HG02884 (cell line): ENCODE data around the gene STXBP1.

Source experiments
- ATAC-seq: cut with Tn5 transposase; IDR thresholded peaks from one replicate; pipeline ENCODE4 v1.9.1; 2021; ENCODE audit warnings: mild to moderate bottlenecking, moderate library complexity; ENCODE audit not compliant: unreplicated experiment

STXBP1 gene

DNA sequence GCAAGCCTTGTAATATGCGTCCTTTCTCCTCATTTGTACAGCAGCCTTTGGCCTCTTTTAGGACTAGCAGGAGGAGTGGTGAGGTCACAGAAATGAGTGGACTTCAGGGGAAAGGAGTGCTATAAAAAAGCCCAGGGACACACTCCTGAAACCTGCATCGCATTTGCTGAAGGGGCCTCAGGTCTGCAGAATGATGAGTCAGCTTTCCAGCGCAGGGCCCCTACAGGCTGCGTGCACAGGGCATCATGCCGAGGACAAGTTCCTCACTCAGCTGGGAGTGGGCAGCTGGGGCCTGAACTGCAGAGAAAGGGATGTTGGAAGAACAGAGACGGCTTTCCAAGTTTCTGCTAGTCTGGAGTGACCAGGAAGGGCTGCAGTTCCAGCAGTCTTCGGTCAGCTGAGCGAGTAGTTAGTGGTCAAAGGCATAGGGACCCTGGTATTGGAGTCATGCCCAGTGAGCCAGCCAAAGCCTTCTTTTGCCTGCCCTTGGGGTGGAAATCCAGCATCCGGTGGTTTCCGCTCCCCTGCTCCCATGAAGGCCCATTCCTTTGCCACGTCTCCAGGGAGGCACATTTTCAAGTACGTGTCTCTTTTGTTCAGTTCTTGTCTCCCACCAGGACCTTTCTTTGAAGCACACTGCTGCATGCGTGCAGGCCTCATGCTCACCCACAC is 77.4 kb downstream of the STXBP1 start:
- no peak for ATAC-seq

DNA sequence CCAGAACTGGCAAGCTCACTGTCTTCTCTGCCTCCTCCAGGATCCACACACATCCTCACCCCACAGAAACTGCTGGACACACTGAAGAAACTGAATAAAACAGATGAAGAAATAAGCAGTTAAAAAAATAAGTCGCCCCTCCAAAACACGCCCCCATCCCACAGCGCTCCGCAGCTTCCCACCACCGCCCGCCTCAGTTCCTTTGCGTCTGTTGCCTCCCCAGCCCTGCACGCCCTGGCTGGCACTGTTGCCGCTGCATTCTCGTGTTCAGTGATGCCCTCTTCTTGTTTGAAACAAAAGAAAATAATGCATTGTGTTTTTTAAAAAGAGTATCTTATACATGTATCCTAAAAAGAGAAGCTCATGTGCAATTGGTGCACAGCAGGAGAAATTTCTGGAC is 78.7 kb downstream of the STXBP1 start:
- ATAC-seq = no peak

DNA sequence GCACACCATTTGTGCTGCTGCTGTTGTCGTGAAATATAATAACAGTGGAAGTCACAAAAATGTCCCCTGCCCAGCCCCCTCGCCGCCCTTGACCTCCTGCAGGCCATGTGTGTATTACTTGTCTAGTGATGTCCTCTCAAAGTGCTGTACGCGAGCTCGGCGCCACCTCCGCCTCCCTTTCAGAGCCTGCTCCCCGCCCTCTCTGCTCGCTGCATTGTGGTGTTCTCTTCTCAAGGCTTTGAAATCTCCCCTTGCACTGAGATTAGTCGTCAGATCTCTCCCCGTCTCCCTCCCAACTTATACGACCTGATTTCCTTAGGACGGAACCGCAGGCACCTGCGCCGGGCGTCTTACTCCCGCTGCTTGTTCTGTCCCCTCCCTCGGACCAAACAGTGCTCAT is 80.0 kb downstream of the STXBP1 start:
- ATAC-seq = no peak

DNA sequence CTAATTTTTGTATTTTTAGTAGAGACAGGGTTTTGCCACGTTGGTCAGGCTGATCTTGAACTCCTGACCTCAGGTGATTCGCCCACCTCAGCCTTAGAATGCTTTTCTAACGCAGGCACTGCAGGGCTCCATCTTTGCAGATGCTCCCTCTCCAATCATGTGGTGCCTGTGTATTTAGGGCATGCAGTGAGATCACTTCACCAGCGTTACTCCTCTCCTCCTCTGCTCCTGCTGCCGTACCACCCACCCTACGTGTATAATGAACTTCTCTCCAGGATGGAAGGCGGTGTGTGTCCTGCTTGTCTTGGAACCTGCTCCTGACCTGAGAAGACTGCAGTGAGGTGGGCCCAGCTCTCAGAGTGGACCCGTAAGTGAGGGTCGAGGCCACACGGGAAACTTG is 81.1 kb downstream of the STXBP1 start:
- no peak for ATAC-seq

DNA sequence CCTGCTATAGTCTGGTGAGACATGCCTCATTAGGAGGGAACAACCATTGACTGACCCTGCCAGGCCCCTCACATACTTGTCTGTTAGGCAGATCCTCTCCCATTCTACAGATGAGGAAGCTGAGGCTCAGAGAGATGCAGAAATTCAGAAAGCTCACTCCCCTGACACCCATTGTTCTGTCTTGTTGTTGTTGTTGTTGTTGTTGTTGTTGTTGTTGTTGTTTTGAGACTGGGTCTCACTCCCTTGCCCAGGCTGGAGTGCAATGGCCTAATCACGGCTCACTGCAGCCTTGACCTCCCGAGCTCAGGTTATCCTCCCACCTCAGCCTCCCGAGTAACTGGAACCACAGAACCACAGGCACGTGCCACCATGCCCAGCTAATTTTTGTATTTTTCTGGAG is 81.6 kb downstream of the STXBP1 start:
- ATAC-seq = no peak

DNA sequence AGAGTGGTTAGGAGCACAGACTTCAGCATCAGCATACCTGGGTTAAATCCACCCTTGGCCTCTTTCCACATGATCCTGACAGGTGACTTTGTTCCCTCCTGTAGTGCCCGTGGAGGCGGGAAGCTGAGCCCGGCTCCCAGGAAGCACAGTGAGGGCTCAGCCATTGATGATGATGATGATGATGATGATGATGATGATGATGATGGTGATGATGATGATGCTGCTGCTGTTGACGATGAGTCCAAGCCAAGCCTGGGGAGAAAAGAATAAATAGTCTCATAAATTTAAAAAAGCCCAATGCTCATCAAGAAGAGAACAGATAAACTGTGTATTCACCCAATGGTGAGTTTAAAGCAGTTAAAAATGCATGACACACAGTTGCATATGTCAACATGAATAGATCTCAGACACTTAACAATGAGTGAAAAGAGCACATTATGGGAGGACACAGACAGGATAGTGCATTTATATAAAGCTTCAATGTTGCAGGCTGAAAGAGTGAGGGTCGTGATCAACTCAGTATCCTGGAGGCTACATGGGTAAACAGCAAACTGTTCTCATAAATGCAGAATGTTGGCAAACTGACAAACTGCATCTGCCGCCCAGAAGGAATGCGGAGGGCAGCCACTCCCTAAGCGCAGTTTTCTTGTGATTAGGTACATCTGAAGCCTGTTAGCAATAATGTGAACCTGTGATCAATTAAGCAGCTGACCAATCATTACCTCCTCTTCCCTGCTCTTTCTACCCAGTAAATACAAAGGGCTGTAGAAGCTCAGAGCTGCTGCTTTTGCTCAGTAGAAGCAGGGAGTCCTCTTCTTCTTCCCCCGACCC is 83.0 kb downstream of the STXBP1 start:
- ATAC-seq = no peak

DNA sequence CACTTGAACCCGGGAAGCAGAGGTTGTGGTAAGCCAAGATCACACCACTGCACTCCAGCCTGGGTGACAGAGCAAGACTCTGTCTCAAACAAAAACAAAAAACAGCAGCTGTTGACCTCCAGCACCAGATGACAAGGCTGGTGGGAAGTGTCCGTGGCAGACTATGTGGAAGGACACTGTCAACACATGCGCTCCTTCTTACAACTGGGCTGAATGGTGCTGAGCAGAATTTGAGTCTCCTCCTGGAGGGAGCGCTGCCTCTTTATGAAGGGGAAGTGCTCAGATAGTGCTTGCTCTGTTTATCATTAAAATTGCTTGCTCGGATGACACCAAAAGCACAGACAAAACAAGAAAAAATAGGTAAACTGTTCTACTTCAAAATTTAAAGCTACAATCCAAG is 85.5 kb downstream of the STXBP1 start:
- no peak for ATAC-seq

DNA sequence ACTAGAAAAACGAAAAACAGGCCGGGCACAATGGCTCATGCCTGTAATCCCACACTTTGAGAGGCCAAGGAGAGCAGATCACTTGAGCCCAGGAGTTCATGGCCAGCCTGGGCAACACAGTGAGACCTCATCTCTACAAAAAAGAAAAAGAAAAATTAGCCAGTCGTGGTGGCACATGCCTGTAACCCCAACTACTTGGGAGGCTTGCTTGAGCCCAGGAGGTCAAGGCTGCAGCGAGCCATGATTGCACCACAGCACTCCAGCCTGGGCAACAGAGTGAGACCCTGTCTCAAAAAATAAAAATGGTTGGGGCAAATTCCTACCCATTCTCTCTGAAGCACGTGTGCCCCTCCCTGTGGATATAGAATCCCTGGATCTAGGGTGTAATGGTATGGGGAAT is 86.3 kb downstream of the STXBP1 start:
- ATAC-seq = no peak

DNA sequence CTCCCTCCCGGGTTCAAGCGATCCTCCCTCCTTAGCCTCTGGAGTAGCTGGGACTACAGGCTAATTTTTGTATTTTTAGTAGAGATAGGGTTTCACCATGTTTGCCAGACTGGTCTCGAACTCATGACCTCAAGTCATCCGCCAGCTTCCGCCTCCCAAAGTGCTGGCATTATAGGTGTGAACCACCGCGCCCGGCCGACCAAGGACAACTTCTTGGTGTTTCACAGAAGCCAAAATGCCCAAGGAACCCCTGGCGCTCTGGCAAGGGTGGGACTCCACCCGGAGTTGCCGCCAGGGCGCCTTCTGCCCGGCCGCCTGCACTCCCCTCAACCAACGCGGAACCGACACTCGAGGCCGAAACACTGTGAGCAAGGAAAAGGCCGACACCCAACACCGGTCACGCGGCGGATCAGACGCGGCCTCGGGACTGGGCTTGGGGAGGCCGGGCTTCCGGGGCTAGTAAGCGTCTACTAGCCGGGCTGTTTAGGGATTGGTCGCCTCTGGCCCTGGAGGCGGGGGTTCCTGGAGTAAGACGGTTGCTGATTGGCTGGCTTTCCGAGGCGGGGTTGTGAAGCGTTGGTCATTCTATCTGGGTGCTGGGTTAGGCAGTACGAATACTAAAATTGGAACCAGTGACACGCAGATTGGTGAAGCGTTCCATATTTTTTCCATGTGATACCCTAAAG is 87.1 kb downstream of the STXBP1 start:
- peak; percentile 74 for ATAC-seq

DNA sequence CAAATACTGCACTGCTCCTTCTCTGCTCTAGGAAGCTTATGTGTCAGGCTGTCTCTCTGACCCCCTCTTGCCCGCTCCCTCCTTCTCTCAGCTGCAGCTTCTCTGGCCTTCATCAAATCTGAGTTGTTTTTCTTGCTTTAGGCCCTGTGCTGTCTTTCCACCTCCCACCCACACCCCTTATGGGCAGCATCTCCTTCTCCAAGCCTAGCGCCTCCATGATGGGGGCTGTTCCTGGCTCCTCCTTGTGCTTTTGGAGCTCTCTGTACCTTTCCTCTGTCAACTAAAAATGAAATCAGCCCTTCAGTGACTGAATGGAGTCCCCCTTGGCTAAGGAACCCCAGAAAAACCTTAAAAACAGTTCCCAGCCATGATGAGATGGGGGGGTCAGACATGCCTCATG is 88.1 kb downstream of the STXBP1 start:
- no peak for ATAC-seq

DNA sequence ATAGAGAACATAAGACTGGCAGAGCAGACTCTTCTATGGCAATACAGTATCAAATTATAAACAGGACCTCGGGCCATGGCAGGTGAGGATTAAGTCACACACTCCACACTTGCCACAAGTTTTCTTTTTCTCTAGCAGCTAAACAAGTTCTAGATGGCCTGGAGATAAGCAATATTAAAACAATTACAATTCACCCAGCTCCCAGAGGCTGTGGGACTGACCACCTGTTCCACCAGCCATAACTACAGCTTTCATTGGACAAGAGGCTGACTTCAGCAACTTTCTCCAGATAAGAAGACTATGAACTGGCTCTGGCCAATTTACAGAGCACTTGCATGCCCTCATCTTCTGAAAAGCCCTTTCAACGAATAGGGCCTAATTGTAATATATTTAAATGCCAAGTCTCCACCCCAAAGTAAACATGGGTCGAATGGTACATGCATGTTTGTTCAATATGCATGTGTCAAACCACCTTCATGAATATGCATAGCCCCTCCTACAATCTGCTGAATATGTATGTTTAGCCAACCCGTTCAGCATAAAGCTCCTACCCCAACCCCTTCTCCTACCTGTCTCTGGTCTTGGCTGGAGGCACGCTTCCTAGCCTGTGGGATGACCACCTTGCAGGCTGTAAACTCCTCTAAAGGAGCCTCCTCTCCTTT is 88.6 kb downstream of the STXBP1 start:
- ATAC-seq = no peak

DNA sequence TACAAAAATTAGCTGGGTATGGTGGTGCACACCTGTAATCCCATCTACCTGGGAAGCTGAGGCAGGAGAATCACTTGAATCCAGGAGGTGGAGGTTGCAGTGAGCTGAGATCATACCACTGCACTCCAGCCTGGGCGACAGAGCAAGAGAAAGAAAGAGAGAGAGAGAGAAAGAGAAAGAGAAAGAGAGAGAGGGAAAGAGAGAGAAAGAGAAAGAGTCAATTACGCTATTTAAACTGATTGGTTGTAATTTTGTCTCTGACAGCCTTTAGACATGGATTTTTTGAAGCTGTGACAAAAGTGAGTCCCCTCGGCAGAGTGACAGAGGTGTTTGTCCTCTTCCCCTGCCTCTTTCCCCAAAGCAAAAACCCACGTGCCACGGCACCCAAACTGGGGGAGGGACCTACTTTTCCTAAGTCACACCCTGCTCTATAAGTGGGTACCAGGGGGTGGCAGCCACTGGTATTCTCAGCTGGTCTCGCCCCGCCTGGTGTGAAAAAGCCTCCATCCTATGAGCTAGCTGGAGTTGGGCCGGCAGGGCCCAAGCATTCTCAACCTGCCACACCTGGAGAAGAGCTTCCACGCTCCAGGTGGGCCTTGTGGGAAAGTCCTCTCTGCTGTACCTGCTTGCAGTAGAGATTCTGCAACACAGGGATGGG is 91.3 kb downstream of the STXBP1 start:
- ATAC-seq = no peak

DNA sequence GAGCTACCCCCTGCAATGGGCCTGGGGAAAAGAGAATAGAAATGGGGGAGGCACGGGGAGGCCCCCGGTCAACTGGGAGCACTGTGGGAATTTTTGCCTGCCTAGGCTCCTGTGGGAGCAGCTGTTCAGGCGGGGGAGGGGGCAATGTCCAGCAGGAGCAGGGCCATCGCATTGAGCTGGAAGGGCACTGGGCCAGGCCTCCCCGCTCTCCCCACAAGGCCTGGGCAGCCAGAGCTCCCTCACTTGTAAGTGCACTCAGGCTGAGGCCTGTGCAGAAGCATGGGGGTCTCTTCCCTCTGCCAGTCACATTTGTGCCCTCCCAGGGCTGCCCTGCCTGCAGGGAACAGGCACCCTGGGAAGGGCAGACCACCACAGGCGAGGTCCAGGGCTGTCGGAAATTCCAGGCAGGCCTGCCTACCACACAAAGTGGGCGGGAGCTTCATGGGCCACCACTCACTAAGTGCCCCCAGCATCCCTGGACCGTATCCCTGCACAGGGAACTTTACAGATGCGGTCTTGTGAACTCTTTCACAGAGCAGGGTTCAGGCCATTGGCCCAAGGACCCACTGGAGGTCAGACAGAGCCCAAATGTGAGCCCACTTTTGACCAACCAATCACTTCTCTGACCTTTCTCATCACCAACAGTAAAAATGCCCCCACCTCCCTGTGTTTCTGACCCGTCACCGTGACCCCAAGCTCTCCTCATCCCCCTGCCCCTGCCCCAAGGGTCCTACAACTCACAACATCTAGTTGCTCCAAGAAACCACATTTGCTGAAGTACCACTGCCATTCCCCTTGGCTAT is 93.7 kb downstream of the STXBP1 start:
- ATAC-seq = no peak

DNA sequence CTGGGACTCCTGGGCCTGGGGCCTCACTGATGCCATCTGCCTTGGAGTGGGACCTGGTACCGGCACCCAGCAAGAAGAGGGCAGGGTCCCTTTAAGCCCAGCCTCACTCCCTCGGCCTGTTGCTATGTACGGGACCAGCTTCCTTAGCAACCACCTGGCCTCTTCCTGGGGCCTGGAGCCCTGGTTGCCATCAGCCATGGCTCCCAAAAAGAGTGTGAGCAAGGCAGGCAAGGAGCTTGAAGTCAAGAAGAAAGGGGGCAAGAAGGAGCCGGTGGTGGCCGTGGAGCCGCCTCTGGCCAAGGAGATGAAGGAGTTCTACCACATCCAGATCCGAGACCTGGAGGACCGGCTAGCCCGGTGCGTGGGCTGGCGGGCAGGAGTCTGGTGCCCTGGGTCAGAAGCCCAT is 94.8 kb downstream of the STXBP1 start, which contains the start of gene CFAP157:
Gene CFAP157 (plus strand): TSS at position 153 of the 406 bp plus-strand sequence. CDS start 44 bp downstream, at position 197.
- ATAC-seq = no peak

DNA sequence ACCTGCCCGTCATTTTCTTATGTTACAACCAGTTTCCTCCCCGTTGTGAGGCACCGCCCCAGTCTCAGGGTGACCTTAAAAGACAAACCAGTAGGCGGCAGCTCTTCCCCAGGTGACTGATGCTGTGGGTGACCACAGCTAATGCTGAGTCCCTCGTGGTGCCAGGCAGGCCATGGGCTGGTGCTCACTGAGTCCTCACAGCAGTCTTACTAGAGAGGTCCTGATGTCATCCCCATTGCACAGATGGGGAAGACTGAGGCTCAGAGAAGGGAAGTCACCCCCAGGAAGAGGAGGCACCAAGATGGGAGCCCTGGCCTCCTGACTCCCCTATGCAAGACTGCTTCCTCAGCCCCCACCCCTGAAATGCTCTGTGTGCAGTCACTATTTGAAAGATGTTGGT is 95.7 kb downstream of the STXBP1 start:
- ATAC-seq = no peak

DNA sequence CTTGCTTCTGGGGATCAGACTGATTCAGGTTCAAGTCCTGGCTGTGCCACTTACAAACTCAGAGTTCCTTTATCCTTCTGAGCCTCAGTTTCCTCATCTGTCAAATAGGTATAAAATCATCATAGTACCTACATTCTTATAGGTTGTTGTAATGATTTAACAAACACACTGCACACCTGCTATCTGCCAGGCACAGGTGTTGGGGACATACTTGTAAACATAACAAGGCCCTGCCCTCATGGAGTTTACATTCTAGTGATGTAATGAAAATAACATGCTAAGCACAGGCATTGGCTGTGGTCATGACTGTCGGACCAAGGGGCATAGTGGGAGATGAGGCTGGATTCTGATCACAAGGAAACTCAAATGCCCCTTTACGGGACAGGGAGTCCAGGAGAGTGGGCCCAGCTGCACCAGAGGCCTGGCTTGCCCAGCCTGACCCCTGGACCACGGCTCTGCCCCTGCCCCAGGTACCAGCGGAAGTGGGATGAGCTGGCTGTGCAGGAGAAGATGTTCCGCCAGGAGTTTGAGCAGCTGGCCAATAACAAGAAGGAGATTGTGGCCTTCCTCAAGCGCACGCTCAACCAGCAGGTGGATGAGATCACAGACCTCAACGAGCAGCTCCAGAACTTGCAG is 97.0 kb downstream of the STXBP1 start:
- ATAC-seq = no peak

DNA sequence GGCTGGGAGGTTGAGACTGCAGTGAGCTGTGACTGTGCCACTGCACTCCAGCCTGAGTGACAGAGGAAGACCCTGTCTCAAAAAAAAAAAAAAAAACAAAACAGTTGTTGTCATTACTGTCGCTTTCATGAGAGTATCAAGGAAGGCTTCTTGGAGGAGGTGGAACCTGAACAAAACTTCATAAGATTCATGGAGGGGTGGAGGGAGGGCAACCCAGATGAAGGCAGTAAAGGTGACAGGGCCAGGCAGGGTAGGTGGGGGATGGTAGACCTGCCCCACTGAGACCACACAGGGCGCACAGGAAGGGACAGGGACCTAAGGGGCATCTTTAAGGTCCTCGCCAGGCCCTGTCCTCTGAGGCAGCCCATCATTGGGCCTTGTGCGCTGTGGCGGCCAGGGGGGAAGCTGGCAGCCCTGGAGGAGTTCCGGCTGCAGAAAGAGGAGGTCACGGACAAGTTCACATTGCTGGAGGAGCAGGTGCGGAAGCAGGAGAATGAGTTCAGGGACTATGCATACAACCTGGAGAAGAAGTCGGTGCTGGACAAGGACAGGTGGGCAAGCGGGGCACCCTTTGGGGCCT is 98.2 kb downstream of the STXBP1 start:
- no peak for ATAC-seq

DNA sequence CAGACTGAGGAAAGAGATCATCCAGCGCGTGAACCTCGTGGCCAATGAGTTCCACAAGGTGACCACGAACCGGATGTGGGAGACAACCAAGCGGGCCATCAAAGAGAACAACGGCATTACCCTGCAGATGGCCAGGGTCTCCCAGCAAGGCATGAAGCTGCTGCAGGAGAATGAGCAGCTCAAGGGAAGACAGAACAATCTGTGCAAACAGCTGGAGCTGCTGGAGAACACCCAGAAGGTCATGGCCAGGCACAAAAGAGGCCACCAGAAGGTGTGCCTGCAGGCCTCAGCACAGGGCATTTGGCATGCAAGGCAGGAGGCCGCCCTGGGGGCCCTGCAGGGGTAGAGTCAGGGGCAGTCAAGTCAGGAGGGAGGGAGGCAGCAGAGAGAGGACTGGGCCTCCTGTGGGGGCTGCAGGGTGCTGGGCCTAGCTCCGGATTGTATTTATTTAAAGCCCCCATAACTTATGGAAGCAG is 99.2 kb downstream of the STXBP1 start:
- ATAC-seq = no peak

DNA sequence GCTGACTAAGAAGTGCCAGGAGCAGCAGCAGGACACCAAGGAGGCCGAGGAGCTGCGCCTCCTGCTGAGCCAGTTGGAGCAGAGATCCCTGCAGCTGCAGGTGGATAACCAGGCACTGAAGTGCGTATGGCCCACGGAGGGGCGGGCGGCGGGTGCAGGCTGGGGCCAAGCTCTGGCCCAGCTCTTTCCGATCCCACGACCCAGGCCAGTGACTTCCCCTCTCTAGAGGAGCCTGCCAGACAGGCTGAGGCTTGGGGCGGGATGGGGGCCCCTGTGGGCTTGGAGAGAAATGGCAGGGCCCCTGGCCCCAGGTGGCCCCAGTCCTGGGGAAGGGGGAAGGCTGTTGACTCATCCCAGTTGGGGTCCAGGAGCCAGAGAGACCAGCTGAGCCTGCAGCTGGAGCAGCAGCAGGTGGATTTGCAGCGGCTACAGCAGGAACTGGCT is 99.8 kb downstream of the STXBP1 start:
- ATAC-seq = no peak
